Right lobe of liver (tissue), 6 donors: Measurements from ENCODE around the gene TANK. TPM values are rescaled to one million over a fixed set of nuclear protein-coding genes. Genes with fewer than 3 reads are reported as not detected.
A peak's percentile ranks its signal among the peaks of the same experiment; 100 is the strongest.

Experiments used
- ATAC-seq, 4 donors: fragments of 200-7000 bp; cut with Tn5 transposase; one replicate each; pipeline ENCODE4 v1.9.1; 2020; ENCODE audit warnings: mild to moderate bottlenecking in 4 of 4, moderate library complexity in 4 of 4
- DNase-seq, 3 donors: peaks; one replicate each; pipeline ENCODE4 v3.0.0-alpha.2; 2020
- H3K27ac ChIP-seq, 3 donors: fragments of 200-600 bp; one replicate each; pipeline ENCODE4 v1.8.0; 2022
- H3K27me3 ChIP-seq, 2 donors: fragments of 200-600 bp; one replicate each; pipeline ENCODE4 v1.8.0; 2022
- H3K36me3 ChIP-seq, 4 donors: fragments of 200-600 bp; sonication (generic) in 1 of 4; one replicate each; pipeline versions ENCODE4 v1.5.1 to v1.8.0; 2017 to 2022; ENCODE audit warnings: control low read depth in 1 of 4
- H3K4me1 ChIP-seq, 4 donors: fragments of 200-600 bp; sonication (generic) in 1 of 4; one replicate each; pipeline versions ENCODE4 v1.5.1 to v1.8.0; 2017 to 2022; ENCODE audit warnings: control low read depth in 1 of 4
- H3K4me3 ChIP-seq, 3 donors: fragments of 200-600 bp; one replicate each; pipeline ENCODE4 v1.8.0; 2022
- H3K9me3 ChIP-seq, 4 donors: fragments of 200-600 bp; sonication (generic) in 1 of 4; one replicate each; pipeline versions ENCODE4 v1.5.1 to v1.8.0; 2017 to 2022; ENCODE audit warnings: control low read depth in 1 of 4
- POLR2A ChIP-seq: fragments of 450-650 bp; IDR thresholded peaks from one replicate; pipeline ENCODE4 v1.6.1; 2017; ENCODE audit warnings: antibody characterized with exemption, mild to moderate bottlenecking
- WGBS: methylation state at CpG from one replicate; pipeline ENCODE4 v1.1.6; 2018; ENCODE audit warnings: low coverage, low lambda C conversion rate; ENCODE audit not compliant: insufficient coverage; ENCODE audit errors: missing lambda C conversion rate; 5-methylcytosine and 5-hydroxymethylcytosine counted together
- intact Hi-C, 2 donors: fragments of 100-400 bp; cut with DNase I; formaldehyde crosslinking; loops; one replicate each; pipeline versions ENCODE4 v1.11.2 to v1.14.1; 2022
- total RNA-seq, 6 experiments: library from RNA; depleted of rRNA in 2 of 6; stranded (reverse); fragments of >200 nt in 2 of 6; fragmentation: NEBNext Ultra II Directional in 3 of 6; extraction: Animal tissue kit (Norgen Biotek cat#: 25700) in 3 of 6; gene quantifications; one replicate each; pipeline versions ENCODE4 v1.1.0 to v1.2.4, GENCODE V29; 2016 to 2023
- TF ChIP-seq, protein P1 (sequence below), 4 donors: fragments of 200-600 bp in 3 of 4; fragments of 450-650 bp in 1 of 4; IDR thresholded peaks; one replicate each; pipeline versions ENCODE4 v1.5.1 to v1.8.0; 2016 to 2022; ENCODE audit warnings: antibody characterized with exemption in 4 of 4, mild to moderate bottlenecking in 2 of 4
- donor health status: DM: no; HTN: yes; CAD: no.
- donor health status: DM: no; HTN: no; CAD: no.
- donor health status: DM: no; HTN: no; CAD: no.
- donor health status: DM: no; HTN: yes; CAD: no.
- donor health status: DM: no; HTN: yes; CAD: no.

Gene TANK
- total RNA-seq, 6 experiments from 2014 or later = 25.4 to 46.4 (median 36.0) TPM

DNA sequence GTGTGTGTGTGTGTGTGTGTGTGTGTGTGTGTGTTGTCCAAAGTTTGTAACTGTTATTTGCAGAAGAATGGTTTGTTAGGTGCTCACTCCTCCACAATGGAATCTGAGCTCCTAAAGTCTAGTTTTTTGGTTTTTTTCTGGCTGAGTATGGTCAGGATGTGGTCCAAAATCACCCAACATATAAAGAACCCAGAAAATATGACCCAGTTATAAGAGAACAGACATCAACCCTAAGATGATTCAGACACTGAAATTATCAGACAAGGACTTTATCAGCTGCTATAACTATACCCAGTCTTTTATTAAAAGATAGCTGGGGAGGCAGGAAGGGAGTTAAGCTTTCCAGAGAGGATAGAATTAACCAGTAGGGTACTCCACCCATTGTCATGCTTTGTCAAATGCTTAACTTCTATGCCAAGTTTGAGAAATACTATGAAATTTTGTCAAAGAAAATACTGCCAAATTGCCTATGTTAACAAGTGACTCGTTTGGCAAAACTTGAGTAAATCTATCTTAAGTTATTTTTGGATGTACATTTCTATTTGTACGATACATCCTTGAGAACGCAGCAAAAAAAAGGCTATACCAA lies 57.5 kb downstream of the TANK start:
- intact Hi-C loops = no loop called here
- no peak for DNase-seq
- Histone ChIP-seq H3K4me3 (no peak overlapping the region), H3K4me1 (no peaks in the 10 kb centered on the region), H3K27me3 (no peaks in the 10 kb centered on the region), H3K9me3 (no peaks in the 10 kb centered on the region), H3K27ac (no peak overlapping the region), H3K36me3 (peaks cover 0 to 2% (median 0%) of the 10 kb centered on the region in 4 donors)
- 85% methylated on average over 3 of the region's 3 CpGs for WGBS
- no peak for ATAC-seq
- TF ChIP-seq POLR2A = no peak
- TF ChIP-seq, protein P1, sequence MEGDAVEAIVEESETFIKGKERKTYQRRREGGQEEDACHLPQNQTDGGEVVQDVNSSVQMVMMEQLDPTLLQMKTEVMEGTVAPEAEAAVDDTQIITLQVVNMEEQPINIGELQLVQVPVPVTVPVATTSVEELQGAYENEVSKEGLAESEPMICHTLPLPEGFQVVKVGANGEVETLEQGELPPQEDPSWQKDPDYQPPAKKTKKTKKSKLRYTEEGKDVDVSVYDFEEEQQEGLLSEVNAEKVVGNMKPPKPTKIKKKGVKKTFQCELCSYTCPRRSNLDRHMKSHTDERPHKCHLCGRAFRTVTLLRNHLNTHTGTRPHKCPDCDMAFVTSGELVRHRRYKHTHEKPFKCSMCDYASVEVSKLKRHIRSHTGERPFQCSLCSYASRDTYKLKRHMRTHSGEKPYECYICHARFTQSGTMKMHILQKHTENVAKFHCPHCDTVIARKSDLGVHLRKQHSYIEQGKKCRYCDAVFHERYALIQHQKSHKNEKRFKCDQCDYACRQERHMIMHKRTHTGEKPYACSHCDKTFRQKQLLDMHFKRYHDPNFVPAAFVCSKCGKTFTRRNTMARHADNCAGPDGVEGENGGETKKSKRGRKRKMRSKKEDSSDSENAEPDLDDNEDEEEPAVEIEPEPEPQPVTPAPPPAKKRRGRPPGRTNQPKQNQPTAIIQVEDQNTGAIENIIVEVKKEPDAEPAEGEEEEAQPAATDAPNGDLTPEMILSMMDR (IDR thresholded peaks at IDR 0.05) = no peak

DNA sequence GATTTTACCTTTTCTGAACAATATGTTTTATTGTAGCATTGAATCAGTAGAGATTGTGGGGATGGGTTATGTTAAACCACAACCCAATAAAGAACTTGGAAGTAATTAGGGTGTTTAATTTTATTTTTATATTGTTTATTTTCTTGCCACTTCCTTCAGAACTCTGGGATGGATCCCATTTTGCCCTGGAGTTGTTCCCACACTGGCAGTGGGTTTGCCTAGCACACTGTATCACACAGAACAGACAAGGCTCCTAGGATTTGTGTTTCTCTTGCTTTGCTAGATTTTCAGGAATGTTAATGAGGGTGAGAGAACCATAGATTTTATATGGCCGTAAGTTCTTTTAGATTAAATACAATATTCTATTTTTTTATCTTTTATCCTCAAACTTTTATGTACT lies 59.0 kb downstream of the TANK start:
- ATAC-seq (no peak), DNase-seq (no peak)
- TF ChIP-seq, protein P1 (IDR thresholded peaks at IDR 0.05) = no peak
- TF ChIP-seq POLR2A = no peak
- no peak overlapping the region for H3K27ac ChIP-seq
- intact Hi-C loops = no loop called here
- H3K9me3 ChIP-seq = no peaks in the 10 kb centered on the region
- H3K4me3 ChIP-seq = no peak overlapping the region
- H3K4me1 ChIP-seq = no peaks in the 10 kb centered on the region
- peaks cover 0 to 2% (median 0%) of the 10 kb centered on the region in 4 donors for H3K36me3 ChIP-seq
- 78% methylated on average over 1 of the region's 1 CpG for WGBS
- H3K27me3 ChIP-seq = no peaks in the 10 kb centered on the region

DNA sequence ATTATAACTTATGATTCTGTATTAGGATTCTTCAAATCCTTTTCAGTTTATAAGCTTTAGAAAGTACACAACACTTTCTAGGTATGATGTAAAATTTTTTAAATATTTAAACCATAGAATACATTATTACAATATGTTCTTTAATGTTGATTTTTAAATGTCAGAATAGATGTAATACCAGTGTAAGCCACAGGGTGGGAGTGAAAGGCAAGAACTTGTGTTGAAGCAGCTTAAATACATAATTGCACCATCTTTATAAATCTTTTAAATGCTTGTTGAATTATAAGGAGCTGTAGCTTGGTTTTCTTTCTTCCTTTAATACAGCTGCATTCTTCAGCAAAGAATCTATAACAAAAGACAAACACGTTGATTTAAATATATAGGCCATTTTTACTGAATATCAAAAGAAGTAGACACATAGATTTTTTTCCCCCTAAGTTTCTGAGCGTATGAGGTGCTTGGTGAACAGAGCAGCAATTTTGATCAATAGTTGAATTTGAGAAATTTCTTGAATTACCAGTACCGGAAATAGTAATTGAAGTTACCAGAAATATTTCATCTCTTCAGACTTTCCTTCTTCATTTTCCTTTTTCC lies 63.0 kb downstream of the TANK start:
- DNase-seq (no peak), ATAC-seq (peak; percentile 64 to 78 (median 74))
- Histone ChIP-seq H3K9me3 (no peaks in the 10 kb centered on the region), H3K4me3 (no peak overlapping the region), H3K27me3 (no peaks in the 10 kb centered on the region), H3K4me1 (no peaks in the 10 kb centered on the region), H3K36me3 (peaks cover 0 to 23% (median 14%) of the 10 kb centered on the region in 4 donors), H3K27ac (no peak overlapping the region)
- no peak for TF ChIP-seq POLR2A
- TF ChIP-seq, protein P1 (IDR thresholded peaks at IDR 0.05) = peak; percentile 62 to 77 (median 70)
- intact Hi-C loops = no loop called here
- 62% methylated on average over 3 of the region's 3 CpGs for WGBS

DNA sequence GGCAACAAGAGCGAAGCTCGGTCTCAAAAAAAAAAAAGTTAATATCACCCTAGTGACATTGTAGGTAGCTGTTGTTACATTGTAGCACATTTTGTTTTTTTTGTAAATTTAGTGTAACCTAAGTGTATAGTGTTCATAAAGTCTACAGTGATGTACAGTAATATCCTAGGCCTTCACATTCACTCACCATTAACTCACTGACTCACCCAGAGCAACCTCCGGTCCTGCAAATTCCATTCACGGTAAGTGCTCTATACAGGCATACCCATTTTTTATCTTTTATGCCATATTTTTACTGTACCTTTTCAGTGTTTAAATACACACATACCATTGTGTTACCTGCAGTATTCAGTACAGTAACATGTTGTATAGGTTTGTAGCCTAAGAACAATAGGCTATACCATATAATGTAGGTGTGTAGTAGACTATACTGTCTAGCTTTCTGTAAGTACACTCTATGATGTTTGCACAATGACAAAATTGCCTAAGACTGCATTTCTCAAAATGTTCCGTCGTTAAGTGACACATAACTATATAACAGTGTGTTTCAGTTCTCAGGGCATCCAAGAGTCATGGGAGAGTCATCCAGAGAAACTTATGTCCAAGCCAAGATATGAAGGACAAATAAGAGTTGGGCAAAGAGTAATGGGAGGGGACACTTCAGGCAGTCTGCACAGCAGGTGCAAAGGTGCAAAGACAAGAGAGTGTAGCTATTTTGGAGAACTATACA lies 68.4 kb downstream of the TANK start:
- Histone ChIP-seq H3K4me1 (no peaks in the 10 kb centered on the region), H3K27me3 (no peaks in the 10 kb centered on the region), H3K27ac (no peak overlapping the region), H3K9me3 (no peaks in the 10 kb centered on the region), H3K36me3 (peaks cover 0 to 35% (median 20%) of the 10 kb centered on the region in 4 donors), H3K4me3 (no peak overlapping the region)
- intact Hi-C loops = no loop called here
- DNase-seq (no peak), ATAC-seq (no peak)
- TF ChIP-seq POLR2A = no peak
- TF ChIP-seq, protein P1 (IDR thresholded peaks at IDR 0.05) = no peak
- 85% methylated on average over 6 of the region's 6 CpGs for WGBS
